ENCODE measurements around the gene WDR38.
"Not testable (repeated sequence)": the region's sequence is repeated elsewhere in the genome, so short reads cannot be mapped to it uniquely, and the experiment has no call there.

The WDR38 gene

DNA sequence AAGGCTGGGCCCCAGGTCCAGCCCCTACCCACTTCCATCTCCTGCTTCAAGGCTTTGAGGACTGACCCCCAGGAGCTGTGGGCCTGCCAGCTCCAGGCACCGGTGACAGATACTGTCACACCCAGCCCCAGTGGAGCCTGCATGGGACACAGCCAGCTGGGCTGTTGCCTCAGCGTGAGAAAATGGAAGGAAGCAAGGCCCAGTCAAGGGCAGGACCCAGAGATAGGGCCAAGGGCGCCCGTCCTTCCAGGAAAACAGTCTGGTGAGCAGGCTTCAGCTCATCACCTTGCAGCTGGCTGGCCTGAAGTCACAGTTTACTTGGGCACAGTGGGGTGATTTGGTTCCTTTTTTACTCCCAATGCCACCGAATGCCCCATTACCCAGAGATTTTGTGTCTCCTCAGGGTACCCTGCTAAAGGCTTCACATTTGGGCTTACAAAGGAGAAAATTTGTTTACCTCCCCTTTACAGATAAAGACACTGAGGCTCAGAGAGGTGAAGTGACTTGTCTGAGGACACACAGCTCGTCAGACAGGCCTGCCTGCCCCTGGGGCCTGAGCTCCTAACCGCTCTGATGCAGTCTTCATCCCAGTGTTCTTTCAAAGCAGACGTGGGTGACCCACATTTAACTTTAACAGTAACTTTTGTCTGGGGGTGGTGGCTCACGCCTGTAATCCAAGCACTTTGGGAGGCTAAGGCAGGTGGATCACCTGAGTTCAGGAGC, 21.5 kb upstream of the WDR38 start:
- DNase-seq (ENCODE audit: low read depth in 2 of 2) = no peak

DNA sequence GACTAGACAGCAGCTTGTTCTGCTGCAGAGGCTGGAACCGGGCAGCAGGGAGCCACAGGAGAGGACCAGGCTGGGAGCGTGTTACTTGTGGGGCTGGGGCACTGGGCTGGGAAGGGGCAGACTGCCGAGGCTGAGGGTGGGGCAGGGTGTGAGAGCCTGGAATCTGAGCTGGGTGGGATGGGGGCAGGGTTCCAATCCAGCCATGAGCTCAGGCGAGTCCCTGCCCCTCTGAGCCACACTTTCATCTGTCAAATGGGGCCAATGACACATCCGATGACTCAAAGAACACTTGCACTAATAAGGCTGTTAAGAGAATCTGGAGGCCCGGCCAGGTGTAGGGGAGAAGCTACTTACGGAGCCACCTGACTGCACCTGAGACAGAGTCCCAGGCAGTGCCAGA, 18.7 kb upstream of the WDR38 start:
- DNase-seq (ENCODE audit: low read depth in 2 of 2) = no peak

DNA sequence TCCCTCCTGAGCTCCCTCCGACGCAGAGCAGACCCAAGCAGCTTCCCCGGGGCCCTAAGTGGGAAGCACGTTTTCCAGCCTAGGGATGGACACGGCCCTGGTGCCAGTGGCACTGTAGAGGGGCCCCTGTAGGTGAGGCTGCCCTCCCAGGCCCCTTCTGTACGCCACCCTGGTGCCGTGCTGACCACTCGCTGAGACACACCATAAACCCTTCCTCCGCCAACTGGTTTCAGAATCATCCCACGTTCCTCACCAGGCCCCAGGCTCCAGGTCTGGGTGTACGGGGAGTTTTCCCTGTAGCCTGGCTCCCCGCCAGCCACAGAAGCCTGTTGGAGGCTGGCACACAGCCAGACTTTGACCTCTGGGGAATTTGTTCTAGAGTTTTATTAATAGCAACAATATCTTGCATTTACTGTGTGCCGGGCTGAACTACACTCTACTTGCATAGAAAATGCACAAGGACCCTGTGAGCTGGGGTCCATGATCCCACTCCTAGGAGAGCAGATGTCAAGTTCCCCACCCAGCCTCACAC, 18.2 kb upstream of the WDR38 start:
- no peak for DNase-seq (ENCODE audit: low read depth in 2 of 2)

DNA sequence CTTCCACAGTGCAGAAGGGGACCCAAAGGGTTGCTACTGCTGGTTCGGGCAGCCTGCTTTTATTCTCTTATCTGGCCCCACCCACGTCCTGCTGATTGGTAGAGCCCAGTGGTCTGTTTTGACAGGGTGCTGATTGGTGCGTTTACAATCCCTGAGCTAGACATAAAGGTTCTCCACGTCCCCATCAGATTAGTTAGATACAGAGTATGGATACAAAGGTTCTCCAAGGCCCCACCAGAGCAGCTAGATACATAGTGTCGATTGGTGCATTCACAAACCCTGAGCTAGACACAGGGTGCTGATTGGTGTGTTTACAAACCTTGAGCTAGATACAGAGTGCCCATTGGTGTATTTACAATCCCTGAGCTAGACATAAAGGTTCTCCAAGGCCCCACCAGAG, 15.1 kb upstream of the WDR38 start:
- DNase-seq (ENCODE audit: low read depth in 2 of 2) = not testable (repeated sequence)

DNA sequence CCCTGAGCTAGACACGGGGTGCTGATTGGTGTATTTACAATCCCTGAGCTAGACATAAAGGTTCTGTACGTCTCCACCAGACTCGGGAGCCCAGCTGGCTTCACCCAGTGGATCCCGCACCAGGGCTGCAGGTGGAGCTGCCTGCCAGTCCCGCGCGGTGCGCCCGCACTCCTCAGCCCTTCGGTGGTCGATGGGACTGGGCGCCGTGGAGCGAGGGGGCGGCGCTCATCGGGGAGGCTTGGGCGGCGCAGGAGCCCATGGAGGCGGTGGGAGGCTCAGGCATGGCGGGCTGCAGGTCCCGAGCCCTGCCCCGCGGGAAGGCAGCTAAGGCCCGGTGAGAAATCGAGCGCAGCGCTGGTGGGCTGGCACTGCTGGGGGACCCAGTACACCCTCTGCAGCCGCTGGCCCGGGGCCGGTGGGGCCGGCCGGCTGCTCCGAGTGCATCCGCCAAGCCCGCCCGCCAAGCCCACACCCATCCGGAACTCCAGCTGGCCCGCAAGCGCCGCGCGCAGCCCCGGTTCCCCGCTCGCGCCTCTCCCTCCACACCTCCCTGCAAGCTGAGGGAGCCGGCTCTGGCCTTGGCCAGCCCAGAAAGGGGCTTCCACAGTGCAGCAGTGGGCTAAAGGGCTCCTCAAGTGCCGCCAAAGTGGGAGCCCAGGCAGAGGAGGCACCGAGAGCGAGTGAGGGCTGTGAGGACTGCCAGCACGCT, 14.5 kb upstream of the WDR38 start:
- DNase-seq (ENCODE audit: low read depth in 2 of 2) = not testable (repeated sequence)

DNA sequence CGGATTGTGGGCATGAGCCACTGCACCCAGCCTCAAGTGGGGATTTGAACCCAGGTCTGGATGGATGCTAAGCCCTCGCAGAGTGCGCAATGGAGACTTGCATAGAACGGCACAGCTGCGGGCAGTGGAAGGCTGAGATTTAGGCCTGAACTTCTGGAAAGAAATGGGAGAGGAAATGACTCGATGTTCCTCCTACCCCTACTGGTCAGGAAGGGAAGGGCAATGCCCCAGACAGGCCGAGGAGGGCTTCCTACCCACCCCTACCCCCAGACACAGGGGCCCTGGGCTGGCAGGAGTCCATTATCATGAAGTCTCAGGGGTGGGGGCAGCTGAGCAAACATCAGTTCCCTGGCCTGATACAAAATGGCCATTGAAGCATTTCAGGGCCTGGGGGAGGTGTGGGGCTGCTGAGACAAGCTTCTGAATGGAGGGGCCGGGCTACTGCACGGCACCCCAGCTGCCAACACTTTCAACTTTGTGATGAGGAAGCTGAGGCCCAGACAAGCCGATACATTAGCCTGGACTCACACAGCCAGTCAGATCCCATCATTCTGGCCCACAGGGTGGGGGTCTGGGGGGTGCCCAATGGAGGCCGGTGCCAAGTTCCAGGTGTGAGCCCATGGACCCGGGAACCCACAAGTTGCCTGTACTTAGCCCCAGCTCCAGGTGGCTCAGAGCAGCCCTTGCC, 13.5 kb upstream of the WDR38 start:
- no peak for DNase-seq (ENCODE audit: low read depth in 2 of 2)

DNA sequence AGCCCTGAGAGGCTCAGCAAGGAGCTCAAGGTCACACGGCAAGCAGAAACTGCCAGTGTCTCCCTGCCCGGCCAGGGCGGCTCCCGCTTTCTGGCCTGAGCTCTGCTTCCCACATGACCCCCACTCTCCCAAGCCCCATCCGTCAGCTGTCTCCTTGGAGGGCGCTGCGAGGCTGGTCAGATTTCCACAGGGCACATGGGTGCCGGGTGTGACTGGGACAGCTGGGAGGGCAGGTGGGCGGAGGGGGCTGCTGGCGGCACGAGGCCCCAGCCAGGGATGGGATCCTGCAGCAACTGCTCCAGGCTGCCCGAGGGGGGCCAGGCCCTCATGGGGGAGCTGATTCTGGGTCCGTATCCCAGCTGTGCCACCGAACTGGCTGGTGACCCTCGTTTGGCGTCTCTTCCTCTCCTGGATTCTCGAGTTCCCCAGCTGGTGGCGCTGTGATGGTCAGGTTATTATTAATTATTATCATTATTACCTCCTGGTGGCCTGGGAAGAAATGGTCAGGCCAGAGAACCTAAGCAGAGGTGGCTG, 12.9 kb upstream of the WDR38 start:
- no peak for DNase-seq (ENCODE audit: low read depth in 2 of 2)

DNA sequence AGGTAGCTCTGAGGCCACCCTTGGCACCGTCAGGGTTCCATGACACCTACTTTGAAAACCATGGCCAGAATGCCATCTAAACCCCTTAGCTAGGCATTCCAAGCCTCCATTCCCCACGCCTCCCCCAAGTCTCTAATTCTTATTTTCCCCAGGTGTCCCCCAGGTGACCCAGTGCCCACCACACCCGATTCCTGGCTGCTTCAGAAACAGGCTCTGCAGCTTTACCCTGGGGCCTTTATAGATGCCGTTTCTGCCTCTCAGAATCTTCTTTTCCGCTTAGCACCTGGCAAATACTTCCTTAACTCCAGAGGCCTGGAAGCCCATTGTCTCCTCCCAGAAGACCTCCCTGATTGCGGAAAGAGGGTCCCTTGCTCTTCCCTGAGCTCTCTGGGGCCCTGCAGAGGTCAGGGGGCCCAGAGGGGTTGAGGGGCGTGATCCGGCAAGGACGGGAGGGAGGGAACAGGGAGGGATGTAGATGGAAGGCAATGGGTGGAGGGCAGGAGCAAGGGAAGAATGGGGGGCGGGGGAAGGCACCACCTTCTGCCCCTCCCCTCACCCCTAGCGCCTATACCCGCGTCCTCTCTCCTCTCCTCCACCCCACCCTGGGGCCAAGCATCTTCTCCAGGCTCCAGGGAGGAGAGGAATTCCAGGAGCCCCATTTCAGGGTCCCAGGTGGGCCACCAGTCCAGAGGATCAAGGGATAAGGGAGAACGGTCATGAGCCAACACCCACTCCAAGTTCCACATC, 12.0 kb upstream of the WDR38 start:
- no peak for DNase-seq (ENCODE audit: low read depth in 2 of 2)

DNA sequence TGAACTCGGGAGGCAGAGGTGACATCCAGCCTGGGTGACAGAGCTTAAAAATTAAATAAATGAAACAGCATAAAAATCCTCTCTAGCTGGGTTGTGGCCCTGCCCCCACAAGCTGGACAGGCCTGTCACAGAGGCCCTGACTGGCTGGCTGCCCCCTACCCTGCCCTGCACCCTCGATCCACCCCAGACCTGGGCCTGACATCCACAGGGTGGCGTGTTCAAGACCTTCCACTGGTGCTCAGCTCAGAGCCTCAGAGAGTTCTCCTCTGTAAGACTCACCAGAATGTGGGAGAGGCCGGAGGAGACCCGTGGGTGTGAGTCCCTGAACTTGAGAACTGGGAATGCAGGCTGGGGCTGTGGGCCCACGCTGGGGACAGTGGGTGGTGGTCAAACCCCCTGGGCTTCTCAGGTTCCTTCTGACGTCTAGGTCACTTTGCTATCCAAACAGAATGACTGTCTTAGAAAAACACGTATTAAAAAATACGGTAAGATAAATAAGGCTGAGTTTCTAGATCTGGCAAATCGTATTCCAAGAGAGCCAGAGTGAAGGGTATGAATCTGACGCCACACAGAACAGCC, 9.7 kb upstream of the WDR38 start:
- no peak for DNase-seq (ENCODE audit: low read depth in 2 of 2)

DNA sequence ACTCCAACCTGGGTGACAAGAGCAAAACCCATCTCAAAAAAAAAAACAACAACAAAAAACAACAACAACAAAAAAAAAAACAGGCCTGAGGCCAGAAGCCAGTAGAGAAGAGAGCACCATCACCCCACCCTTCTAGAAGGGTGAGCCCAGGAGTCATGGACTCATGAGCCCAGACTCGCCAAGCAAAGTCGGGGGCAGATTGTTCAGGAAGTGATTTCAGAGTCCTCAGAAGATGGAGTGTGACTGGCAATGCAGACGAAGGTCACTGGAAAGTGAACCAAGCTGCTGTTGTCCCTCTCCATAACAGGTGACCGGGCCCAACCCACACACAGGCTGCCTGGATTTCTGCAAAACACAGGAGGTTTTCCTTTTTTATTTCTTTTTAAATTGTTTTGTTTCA, 9.0 kb upstream of the WDR38 start:
- no peak for DNase-seq (ENCODE audit: low read depth in 2 of 2)

DNA sequence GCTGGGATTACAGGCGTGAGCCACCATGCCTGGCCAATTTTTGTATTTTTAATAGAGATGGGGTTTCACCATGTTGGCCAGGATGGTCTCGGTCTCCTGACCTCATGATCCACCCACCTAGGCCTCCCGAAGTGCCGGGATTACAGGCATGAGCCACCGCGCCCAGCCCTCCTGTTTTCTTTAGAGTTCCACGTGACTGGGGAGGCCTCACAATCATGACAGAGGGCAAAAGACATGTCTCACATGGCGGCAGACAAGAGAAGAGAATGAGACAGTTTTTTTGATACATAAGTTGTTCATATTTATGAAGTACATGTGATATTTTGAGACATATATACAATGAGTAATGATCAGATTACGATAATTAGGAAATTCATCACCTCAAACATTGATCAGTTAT, 6.8 kb upstream of the WDR38 start:
- not testable (repeated sequence) for DNase-seq (ENCODE audit: low read depth in 2 of 2)

DNA sequence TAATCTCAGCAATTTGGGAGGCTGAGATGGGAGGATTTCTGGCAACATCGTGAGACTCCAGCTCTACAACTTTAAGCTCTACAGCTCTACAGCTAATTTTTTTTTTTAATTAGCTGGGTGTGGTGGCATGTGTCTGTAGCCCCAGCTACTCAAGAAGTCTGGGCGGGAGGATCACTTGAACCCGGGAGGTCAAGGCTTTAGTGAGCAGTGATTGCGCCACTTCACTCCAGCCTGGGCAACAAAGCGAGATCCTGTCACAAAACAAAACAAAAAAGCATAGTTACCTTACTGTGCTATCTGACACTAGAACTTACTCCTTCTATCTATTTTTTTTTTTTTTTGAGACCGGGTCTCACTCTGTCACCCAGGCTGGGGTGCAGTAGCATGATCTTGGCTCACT, 6.3 kb upstream of the WDR38 start:
- DNase-seq (ENCODE audit: low read depth in 2 of 2) = no peak

DNA sequence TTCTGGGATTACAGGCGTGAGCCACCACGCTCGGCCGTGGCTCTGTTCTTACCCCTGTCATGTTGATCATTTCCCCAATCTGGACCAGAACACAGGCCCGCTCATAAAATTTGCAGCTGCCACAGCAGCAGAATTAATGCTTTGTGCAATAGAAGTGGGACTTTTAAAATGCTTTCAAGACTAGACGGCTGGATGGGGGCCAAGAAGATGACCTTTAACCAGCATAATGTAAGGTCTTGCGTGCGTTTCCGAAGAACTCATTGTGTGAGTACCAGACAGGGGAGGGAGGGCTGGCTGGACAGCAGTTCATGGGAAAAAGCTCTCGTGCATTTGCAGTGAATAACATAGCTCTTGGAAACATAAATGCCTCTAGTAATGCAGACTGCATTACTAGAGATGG, 3.5 kb upstream of the WDR38 start:
- DNase-seq (ENCODE audit: low read depth in 2 of 2) = no peak

DNA sequence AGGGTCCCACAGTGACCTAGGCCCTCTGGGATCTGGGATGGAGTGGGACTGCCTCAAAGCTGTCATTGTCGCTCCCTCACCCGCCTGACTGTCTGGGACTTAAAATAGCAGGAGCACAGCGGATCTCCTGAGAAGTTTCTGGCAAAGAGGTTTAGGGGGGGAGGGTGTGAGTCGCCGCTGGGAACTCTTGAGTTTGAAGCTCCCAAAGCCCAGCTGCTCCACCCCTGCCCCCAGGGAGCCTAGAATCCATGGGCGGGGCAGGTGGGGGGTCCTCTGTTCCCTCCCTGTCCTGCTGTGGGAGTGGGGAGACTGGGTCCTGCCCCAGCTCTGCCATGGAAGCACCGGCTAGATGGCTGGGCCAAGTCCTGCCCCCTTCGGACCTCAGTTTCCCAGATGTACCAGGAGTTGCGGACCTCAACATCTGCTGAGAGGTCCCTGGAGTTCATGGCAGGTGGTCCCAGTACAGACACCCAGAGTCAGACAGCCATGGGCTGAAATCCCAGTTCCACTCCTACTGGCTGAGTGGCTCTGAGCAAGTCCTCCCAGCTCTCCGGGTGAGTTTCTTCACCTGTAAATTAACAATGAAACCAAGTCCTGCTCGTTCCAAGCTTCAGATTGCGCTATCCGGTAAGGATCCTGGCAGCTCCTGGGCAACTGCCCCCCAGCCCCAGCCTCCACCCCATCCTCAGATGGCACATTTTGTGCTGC, 985 bp upstream of the WDR38 start:
- DNase-seq (ENCODE audit: low read depth in 2 of 2) = no peak

DNA sequence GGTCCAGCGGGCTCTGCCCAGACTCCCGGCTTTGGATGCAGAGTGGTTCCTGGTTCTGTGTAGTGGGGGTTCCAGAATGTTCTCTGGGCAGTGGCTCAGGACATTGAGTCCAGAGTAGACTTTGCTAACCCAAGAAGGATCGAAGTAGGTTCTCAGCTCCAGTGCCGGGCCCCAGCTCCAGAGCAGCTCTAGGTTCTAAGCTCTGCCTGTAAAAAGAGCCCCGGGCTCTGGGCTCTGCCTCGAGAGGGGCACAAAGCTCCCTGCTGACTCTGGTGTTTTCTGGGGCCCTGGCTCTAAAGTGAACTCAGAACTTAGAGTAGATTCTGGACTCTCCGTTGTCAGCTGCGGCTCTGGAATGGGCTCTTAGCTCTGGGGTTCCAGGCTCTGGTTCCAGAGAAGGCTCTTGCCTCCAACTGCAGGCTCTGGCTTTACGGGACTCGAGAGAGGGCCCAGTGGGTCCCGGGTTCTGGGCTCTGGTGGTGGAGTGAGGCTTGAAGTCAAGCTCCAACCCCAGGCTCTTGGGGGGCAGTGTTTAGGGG, 414 bp downstream of the WDR38 start:
- no peak for DNase-seq (ENCODE audit: low read depth in 2 of 2)

DNA sequence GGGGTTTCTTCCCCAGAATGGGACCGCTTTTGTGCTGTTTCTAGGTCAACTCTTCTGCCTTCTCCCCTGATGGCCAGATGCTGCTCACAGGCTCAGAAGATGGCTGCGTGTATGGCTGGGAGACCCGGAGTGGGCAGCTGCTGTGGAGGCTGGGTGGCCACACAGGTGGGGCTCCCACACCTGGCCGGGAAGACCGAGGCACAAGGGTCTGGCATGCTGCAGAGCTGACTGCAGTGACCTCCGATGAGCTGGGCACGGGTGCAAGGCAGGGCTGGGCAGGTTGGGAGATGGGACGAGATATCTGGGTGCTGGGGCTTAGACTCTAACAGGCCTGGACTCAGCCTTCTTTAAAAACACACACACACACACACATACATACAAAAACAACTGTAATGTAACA, 901 bp downstream of the WDR38 start:
- no peak for DNase-seq (ENCODE audit: low read depth in 2 of 2)

DNA sequence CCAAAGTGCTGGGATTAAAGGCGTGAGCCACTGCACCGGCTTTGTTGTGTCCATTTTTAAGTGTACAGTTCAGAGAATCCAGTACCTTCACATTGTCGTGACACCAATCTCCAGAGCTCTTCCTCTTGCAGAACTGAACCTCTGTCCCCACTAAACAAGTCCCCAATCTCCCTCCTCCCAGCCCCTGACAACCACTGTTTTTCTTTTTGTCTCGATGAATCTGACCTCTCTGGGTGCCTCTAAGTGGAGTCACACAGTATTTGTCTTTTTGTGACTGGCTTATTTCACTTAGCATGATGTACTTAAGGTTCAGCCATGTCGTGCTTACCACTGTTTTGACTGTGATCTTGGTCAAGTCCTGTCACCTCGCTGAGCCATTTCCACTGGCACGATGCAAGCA, 1.6 kb downstream of the WDR38 start:
- no peak for DNase-seq (ENCODE audit: low read depth in 2 of 2)

DNA sequence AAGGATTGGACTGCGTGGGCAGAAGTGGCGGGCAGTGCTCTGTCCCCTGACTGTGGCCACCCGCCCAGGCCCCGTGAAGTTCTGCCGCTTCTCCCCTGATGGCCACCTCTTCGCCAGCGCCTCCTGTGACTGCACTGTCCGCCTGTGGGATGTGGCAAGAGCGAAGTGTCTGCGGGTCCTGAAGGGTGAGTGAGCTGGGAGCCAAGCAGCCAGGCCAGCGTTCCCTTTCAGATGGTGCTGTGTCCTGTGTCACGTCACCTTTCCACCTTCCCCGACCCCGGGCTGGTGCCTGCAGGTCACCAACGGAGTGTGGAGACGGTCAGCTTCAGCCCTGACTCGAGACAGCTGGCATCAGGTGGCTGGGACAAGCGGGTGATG, 2.3 kb downstream of the WDR38 start:
- DNase-seq (ENCODE audit: low read depth in 2 of 2) = no peak

DNA sequence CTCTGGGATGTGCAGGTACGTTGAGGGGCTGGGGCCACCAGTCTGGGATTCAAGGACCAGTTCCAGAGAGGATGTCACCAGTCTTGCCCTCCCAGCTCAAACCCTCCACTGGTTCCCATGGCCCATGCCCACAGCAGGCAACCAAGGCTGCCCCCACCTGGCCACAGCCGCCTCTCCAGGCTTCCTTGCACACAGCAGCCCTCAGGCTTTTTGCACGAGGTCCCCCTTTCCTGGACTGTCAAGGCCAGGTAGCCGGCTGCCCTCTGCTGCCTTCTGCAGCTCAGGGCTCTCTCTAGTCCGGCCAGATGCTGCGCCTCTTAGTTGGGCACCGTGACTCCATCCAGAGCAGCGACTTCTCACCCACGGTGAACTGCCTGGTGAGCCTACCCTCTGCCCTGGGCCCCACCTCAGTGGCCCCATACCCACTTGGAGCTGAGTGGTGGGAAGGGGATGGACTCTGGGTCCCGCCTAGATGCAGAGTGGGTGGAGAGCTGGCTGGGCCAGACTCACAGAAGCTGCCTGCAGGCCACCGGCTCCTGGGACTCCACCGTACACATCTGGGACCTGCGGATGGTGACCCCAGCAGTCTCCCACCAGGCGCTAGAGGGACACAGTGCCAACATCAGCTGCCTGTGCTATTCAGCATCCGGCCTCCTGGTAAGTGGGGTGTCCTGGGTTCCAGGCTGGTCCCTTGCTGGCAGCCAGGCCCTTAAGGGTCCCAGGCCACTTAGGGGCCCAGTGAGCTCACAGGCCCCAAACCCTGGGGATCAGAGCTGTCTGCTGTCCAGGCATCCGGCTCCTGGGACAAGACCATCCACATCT, 2.9 kb downstream of the WDR38 start:
- DNase-seq (ENCODE audit: low read depth in 2 of 2) = no peak
